ENCODE data around the gene BACH2. TPM values are rescaled to one million over a fixed set of nuclear protein-coding genes. Genes with fewer than 3 reads are reported as not detected.

Gene BACH2
- total and polyA plus RNA-seq, 9 of the 15 experiments (the other 6 are each of a cell fraction or from before 2014, with no cell fraction given) = 0.06 to 3.1 (median 0.59) TPM

GRCh38 chr6:90035047-90035723 lies 261.5 kb downstream of the BACH2 start (continued):
- TF ChIP-seq ZNF277 (CRISPR knock-in tag; IDR thresholded peaks at IDR 0.05; ENCODE audit: borderline replicate concordance) = no peak
- TF ChIP-seq MCM3 (IDR thresholded peaks at IDR 0.05) = no peak
- no peak for TF ChIP-seq ZNF140 (CRISPR knock-in tag; IDR thresholded peaks at IDR 0.05)
- TF ChIP-seq ZBTB17 (CRISPR knock-in tag; IDR thresholded peaks at IDR 0.05) = no peak
- no peak for TF ChIP-seq ZNF695 (CRISPR knock-in tag; IDR thresholded peaks at IDR 0.05)
- no peak for TF ChIP-seq RHOXF2B (CRISPR knock-in tag; conservative IDR thresholded peaks at IDR 0.05)
- TF ChIP-seq SIX5 (IDR thresholded peaks at IDR 0.05; ENCODE audit: borderline replicate concordance in 1 of 2, insufficient read depth in 1 of 2, low read depth in 1 of 2, low read length in 2 of 2) = no peak
- no peak for TF ChIP-seq SREBF2 (CRISPR knock-in tag; IDR thresholded peaks at IDR 0.05)

- ATAC-seq (no peak), FAIRE-seq (no peak), DNase-seq (ENCODE audit: extremely low read depth in 1 of 4, low spot score in 3 of 4) (no peak)
- Histone ChIP-seq H3K4me1 (replicated peaks in 1 of 2; ENCODE audit: control insufficient read depth in 2 of 2, insufficient read depth in 2 of 2, low read length in 2 of 2) (no peaks in the 10 kb centered on the region; a peak in 1 of 5 replicates), H3K4me3 (no peak overlapping the region), H3K79me2 (ENCODE audit: control insufficient read depth, insufficient read depth, low read length) (no peaks in the 10 kb centered on the region), H3K9me1 (ENCODE audit: control insufficient read depth, insufficient read depth, low read length) (no peaks in the 10 kb centered on the region), H3K27me3 (ENCODE audit: control insufficient read depth in 2 of 2, insufficient read depth in 2 of 2, low read length in 2 of 2) (no peaks in the 10 kb centered on the region), H2AFZ (ENCODE audit: low read depth, low read length) (no peak overlapping the region), H3K4me2 (ENCODE audit: insufficient read depth, low read length) (no peak overlapping the region), H3K9me3 (replicated peaks; ENCODE audit: control insufficient read depth, insufficient read depth, low read depth, low read length) (no peaks in the 10 kb centered on the region), H3K36me3 (ENCODE audit: control insufficient read depth, insufficient read depth, low read length) (no peaks in the 10 kb centered on the region), H3K9ac (ENCODE audit: insufficient read depth in 1 of 2, low read depth in 2 of 2, low read length in 2 of 2) (no peak overlapping the region), H3K27ac (ENCODE audit: extremely low read depth, low read depth, low read length) (no peak overlapping the region), H4K20me1 (replicated peaks; ENCODE audit: control insufficient read depth, insufficient read depth, low read length) (no peaks in the 10 kb centered on the region)
- ChIA-PET POLR2A (no interaction called here), CTCF (ENCODE audit: low intra/inter-chr PET ratio) (no interaction called here)
- in situ Hi-C loops (cut with MboI) = no loop called here
- no TSS peak for BruUV-seq (replicated peaks)
- WGBS (ENCODE audit: insufficient coverage, low coverage, missing lambda C conversion rate) = 17% methylated on average over 3 of the region's 3 CpGs
- intact Hi-C loops (cut with micrococcal nuclease) = no loop called here
- TF ChIP-seq SIN3A (IDR thresholded peaks at IDR 0.05; ENCODE audit: borderline replicate concordance in 2 of 2, control insufficient read depth in 1 of 2, low read depth in 2 of 2, low read length in 2 of 2) (no peak), NR2C1 (IDR thresholded peaks at IDR 0.05) (no peak), NR2C1 (tag; IDR thresholded peaks at IDR 0.05) (no peak), GABPB1 (CRISPR knock-in tag; IDR thresholded peaks at IDR 0.05) (no peak), ZNF583 (CRISPR knock-in tag; IDR thresholded peaks at IDR 0.05) (no peak), IFI16 (CRISPR knock-in tag; IDR thresholded peaks at IDR 0.05) (no peak), ZNF224 (CRISPR knock-in tag; IDR thresholded peaks at IDR 0.05) (no peak), TRIM28 (IDR thresholded peaks at IDR 0.05) (no peak), HMG20A (CRISPR knock-in tag; conservative IDR thresholded peaks at IDR 0.05) (no peak), KLF6 (CRISPR knock-in tag; IDR thresholded peaks at IDR 0.05; ENCODE audit: borderline replicate concordance) (no peak), TFAP4 (CRISPR knock-in tag; IDR thresholded peaks at IDR 0.05; ENCODE audit: borderline replicate concordance) (no peak), ZNF586 (CRISPR knock-in tag; conservative IDR thresholded peaks at IDR 0.05) (no peak), ZNF717 (CRISPR knock-in tag; IDR thresholded peaks at IDR 0.05) (no peak), ZBED1 (IDR thresholded peaks at IDR 0.05) (no peak), NFE2 (IDR thresholded peaks at IDR 0.05; ENCODE audit: low read depth) (no peak), CTBP1 (IDR thresholded peaks at IDR 0.05; ENCODE audit: borderline replicate concordance) (no peak)
Observed at GRCh38 chr6:90033746-90034271, 262.8 kb downstream of the BACH2 start.

Measured in K562 (cell line).